HG02759 (cell line): ENCODE data around the gene NXNL1.

Experiments used
- ATAC-seq: cut with Tn5 transposase; IDR thresholded peaks from one replicate; pipeline ENCODE4 v1.9.1; 2021; ENCODE audit warnings: mild to moderate bottlenecking, moderate library complexity; ENCODE audit not compliant: unreplicated experiment

The NXNL1 gene

GRCh38 chr19:17458970-17459369 lies 1.8 kb downstream of the NXNL1 start:
- no peak for ATAC-seq

GRCh38 chr19:17457616-17458015 lies 3.1 kb downstream of the NXNL1 start:
- no peak for ATAC-seq

- ATAC-seq = no peak
These were observed 4.6 kb downstream of the NXNL1 start for GRCh38 chr19:17456127-17456526.

GRCh38 chr19:17455308-17456123 lies 5.2 kb downstream of the NXNL1 start:
- ATAC-seq = no peak

GRCh38 chr19:17454576-17455071 lies 6.1 kb downstream of the NXNL1 start:
- no peak for ATAC-seq

GRCh38 chr19:17451820-17452219 lies 8.9 kb downstream of the NXNL1 start:
- ATAC-seq = no peak

- ATAC-seq = no peak
These were observed 10.3 kb downstream of the NXNL1 start for GRCh38 chr19:17450264-17451075.

GRCh38 chr19:17448131-17448967 lies 12.4 kb downstream of the NXNL1 start, which contains the start of gene TMEM221:
TSS of gene TMEM221 (minus strand) at chr19:17448668. CDS start at chr19:17448462, 206 bp downstream.
- ATAC-seq = no peak

- ATAC-seq = no peak
These were observed 13.0 kb downstream of the NXNL1 start for GRCh38 chr19:17447704-17448130.

- no peak for ATAC-seq
These were observed 15.1 kb downstream of the NXNL1 start for GRCh38 chr19:17445526-17446165.

- no peak for ATAC-seq
These were observed 19.3 kb downstream of the NXNL1 start for GRCh38 chr19:17441241-17442021.

GRCh38 chr19:17436874-17437267 lies 23.9 kb downstream of the NXNL1 start:
- ATAC-seq = no peak

GRCh38 chr19:17436094-17436873 lies 24.4 kb downstream of the NXNL1 start:
- ATAC-seq = no peak

GRCh38 chr19:17435218-17435617 lies 25.5 kb downstream of the NXNL1 start:
- no peak for ATAC-seq

GRCh38 chr19:17431417-17431816 lies 29.3 kb downstream of the NXNL1 start:
- ATAC-seq = no peak

- ATAC-seq = no peak
These were observed 31.0 kb downstream of the NXNL1 start for GRCh38 chr19:17429641-17430113.

- ATAC-seq = no peak
These were observed 35.9 kb downstream of the NXNL1 start for GRCh38 chr19:17424743-17425365.
